Lower lobe of right lung (tissue), 2 donors: ENCODE results near the gene JCAD. TPM values are rescaled to one million over a fixed set of nuclear protein-coding genes. Genes with fewer than 3 reads are reported as not detected.

ENCODE experiments used
- ATAC-seq, 2 donors: fragments of 200-7000 bp; cut with Tn5 transposase; one replicate each; pipeline ENCODE4 v1.9.1; 2020 to 2022; ENCODE audit warnings: mild to moderate bottlenecking in 2 of 2, moderate library complexity in 2 of 2
- DNase-seq: peaks from one replicate; pipeline ENCODE4 v3.0.0-alpha.2; 2020
- H3K27ac ChIP-seq: fragments of 200-600 bp; one replicate; pipeline ENCODE4 v1.8.0; 2022
- H3K27me3 ChIP-seq: fragments of 200-600 bp; one replicate; pipeline ENCODE4 v1.8.0; 2022; ENCODE audit warnings: low read depth
- H3K36me3 ChIP-seq: fragments of 200-600 bp; one replicate; pipeline ENCODE4 v1.8.0; 2022; ENCODE audit warnings: mild to moderate bottlenecking
- H3K4me1 ChIP-seq: fragments of 200-600 bp; one replicate; pipeline ENCODE4 v1.8.0; 2022
- H3K4me3 ChIP-seq: fragments of 200-600 bp; one replicate; pipeline ENCODE4 v1.8.0; 2022; ENCODE audit warnings: mild to moderate bottlenecking
- H3K9me3 ChIP-seq: fragments of 200-600 bp; one replicate; pipeline ENCODE4 v1.8.0; 2022
- CTCF ChIP-seq: fragments of 200-600 bp; IDR thresholded peaks from one replicate; pipeline ENCODE4 v1.8.0; 2022; ENCODE audit warnings: antibody characterized with exemption, mild to moderate bottlenecking
- intact Hi-C: fragments of 100-400 bp; cut with DNase I; formaldehyde crosslinking; loops from one replicate; pipeline ENCODE4 v1.11.0; 2022
- total RNA-seq: library from RNA; stranded (reverse); fragmentation: NEBNext Ultra II Directional; extraction: Animal tissue kit (Norgen Biotek cat#: 25700); gene quantifications from one replicate; pipeline ENCODE4 v1.2.1, GENCODE V29; 2021
- donor health status: DM: no; HTN: yes; CAD: no; lungs with severe emphysema.

Gene JCAD
- total RNA-seq, 1 donor from 2014 or later: 101 TPM

- Histone ChIP-seq H3K27me3 (no peaks in the 10 kb centered on the region), H3K36me3 (no peaks in the 10 kb centered on the region), H3K9me3 (no peaks in the 10 kb centered on the region), H3K4me3 (no peak overlapping the region), H3K4me1 (peaks cover 36% of the 10 kb centered on the region), H3K27ac (peak overlapping the region; percentile 67)
- DNase-seq: peak; percentile 77
- peak; percentile 79 to 90 for ATAC-seq
- intact Hi-C loops: no loop called here
- peak; percentile 85 for TF ChIP-seq CTCF
Measured at GRCh38 chr10:30002426-30003266, 56.7 kb downstream of the JCAD start.

- DNase-seq (no peak), ATAC-seq (peak; percentile 17 to 36)
- H3K9me3 ChIP-seq: no peaks in the 10 kb centered on the region
- no peaks in the 10 kb centered on the region for H3K36me3 ChIP-seq
- no peak overlapping the region for H3K4me3 ChIP-seq
- intact Hi-C loops: no loop called here
- no peak for TF ChIP-seq CTCF
- H3K27me3 ChIP-seq: no peaks in the 10 kb centered on the region
- peaks cover 33% of the 10 kb centered on the region for H3K4me1 ChIP-seq
- peak overlapping the region; percentile 67 for H3K27ac ChIP-seq
Measured at GRCh38 chr10:30000802-30001571, 58.4 kb downstream of the JCAD start.

- peak; percentile 99 for TF ChIP-seq CTCF
- no peaks in the 10 kb centered on the region for H3K27me3 ChIP-seq
- intact Hi-C loops: no loop called here
- H3K36me3 ChIP-seq: no peaks in the 10 kb centered on the region
- H3K27ac ChIP-seq: no peak overlapping the region
- no peaks in the 10 kb centered on the region for H3K9me3 ChIP-seq
- peaks cover 33% of the 10 kb centered on the region for H3K4me1 ChIP-seq
- peak; percentile 76 to 80 for ATAC-seq
- H3K4me3 ChIP-seq: no peak overlapping the region
- DNase-seq: peak; percentile 75
Measured at GRCh38 chr10:29998142-29998808, 61.1 kb downstream of the JCAD start.

GRCh38 chr10:29994811-29995210 is 64.6 kb downstream of the JCAD start:
- Histone ChIP-seq H3K4me3 (no peak overlapping the region), H3K9me3 (no peaks in the 10 kb centered on the region), H3K4me1 (peaks cover 8% of the 10 kb centered on the region), H3K27ac (no peak overlapping the region), H3K36me3 (no peaks in the 10 kb centered on the region), H3K27me3 (no peaks in the 10 kb centered on the region)
- ATAC-seq (no peak), DNase-seq (no peak)
- intact Hi-C loops: no loop called here
- TF ChIP-seq CTCF: no peak

GRCh38 chr10:29993319-29993915 is 66.0 kb downstream of the JCAD start:
- H3K36me3 ChIP-seq: no peaks in the 10 kb centered on the region
- no peaks in the 10 kb centered on the region for H3K27me3 ChIP-seq
- ATAC-seq (peak in 1 of 2 donors; percentile 58), DNase-seq (no peak)
- intact Hi-C loops: no loop called here
- no peak overlapping the region for H3K4me3 ChIP-seq
- no peaks in the 10 kb centered on the region for H3K9me3 ChIP-seq
- H3K27ac ChIP-seq: no peak overlapping the region
- peaks cover 5% of the 10 kb centered on the region for H3K4me1 ChIP-seq
- TF ChIP-seq CTCF: no peak
